HUES64 (cell line): ENCODE results near the gene SLC36A3.

ENCODE experiments used
- H3K27ac ChIP-seq: 2 replicates; pipeline ENCODE4 v1.7.0; 2013; ENCODE audit warnings: low read depth, low read length, inconsistent platforms
- H3K27me3 ChIP-seq: 2 replicates; pipeline ENCODE4 v1.6.1; 2013; ENCODE audit warnings: mild to moderate bottlenecking, low read length; ENCODE audit not compliant: insufficient read depth
- H3K36me3 ChIP-seq: 2 replicates; pipeline ENCODE4 v1.6.1; 2013; ENCODE audit warnings: mild to moderate bottlenecking, low read length; ENCODE audit not compliant: insufficient read depth
- H3K4me1 ChIP-seq: 2 replicates; pipeline ENCODE4 v1.6.1; 2013; ENCODE audit warnings: mild to moderate bottlenecking, low read length, moderate library complexity; ENCODE audit not compliant: insufficient read depth
- H3K4me3 ChIP-seq: 2 replicates; pipeline ENCODE4 v1.5.1; 2013; ENCODE audit warnings: mild to moderate bottlenecking, low read length, moderate library complexity
- H3K9ac ChIP-seq: 2 replicates; pipeline ENCODE4 v1.6.1; 2013; ENCODE audit warnings: mild to moderate bottlenecking, low read depth, low read length
- H3K9me3 ChIP-seq: 2 replicates; pipeline ENCODE4 v1.6.1; 2013; ENCODE audit warnings: low read depth, low read length; ENCODE audit not compliant: insufficient read depth
- WGBS: fragments of 150-250, 120-280 bp; methylation state at CpG from one replicate; pipeline ENCODE4 v1.1.7; 2013; ENCODE audit warnings: missing lambda C conversion rate; 5-methylcytosine and 5-hydroxymethylcytosine counted together

SLC36A3 gene

GRCh38 chr5:151298063-151298855 lies 5.3 kb downstream of the SLC36A3 start:
- Histone ChIP-seq H3K27me3 (no peaks in the 10 kb centered on the region), H3K9me3 (no peaks in the 10 kb centered on the region), H3K4me1 (no peaks in the 10 kb centered on the region), H3K9ac (no peak overlapping the region), H3K4me3 (no peak overlapping the region), H3K27ac (no peak overlapping the region), H3K36me3 (no peaks in the 10 kb centered on the region)
- 89% methylated on average over 6 of the region's 6 CpGs for WGBS

GRCh38 chr5:151296974-151297373 lies 6.6 kb downstream of the SLC36A3 start:
- 76% methylated on average over 2 of the region's 2 CpGs for WGBS
- Histone ChIP-seq H3K4me3 (no peak overlapping the region), H3K36me3 (no peaks in the 10 kb centered on the region), H3K27ac (no peak overlapping the region), H3K4me1 (no peaks in the 10 kb centered on the region), H3K27me3 (no peaks in the 10 kb centered on the region), H3K9me3 (no peaks in the 10 kb centered on the region), H3K9ac (no peak overlapping the region)

- 90% methylated on average over 1 of the region's 1 CpG for WGBS
Observed at GRCh38 chr5:151296478-151296830, 7.1 kb downstream of the SLC36A3 start.

GRCh38 chr5:151295791-151296477 lies 7.6 kb downstream of the SLC36A3 start:
- H3K27ac ChIP-seq: no peak overlapping the region
- H3K36me3 ChIP-seq: no peaks in the 10 kb centered on the region
- H3K27me3 ChIP-seq: no peaks in the 10 kb centered on the region
- no peak overlapping the region for H3K9ac ChIP-seq
- no peaks in the 10 kb centered on the region for H3K9me3 ChIP-seq
- H3K4me1 ChIP-seq: no peaks in the 10 kb centered on the region
- H3K4me3 ChIP-seq: no peak overlapping the region
- 84% methylated on average over 7 of the region's 7 CpGs for WGBS

More at GRCh38 chr5:151296478-151296830, 7.1 kb downstream of the SLC36A3 start:
- Histone ChIP-seq H3K9me3 (no peaks in the 10 kb centered on the region), H3K27ac (no peak overlapping the region), H3K4me3 (no peak overlapping the region), H3K9ac (no peak overlapping the region), H3K36me3 (no peaks in the 10 kb centered on the region), H3K27me3 (no peaks in the 10 kb centered on the region), H3K4me1 (no peaks in the 10 kb centered on the region)

- H3K36me3 ChIP-seq: no peaks in the 10 kb centered on the region
- H3K9me3 ChIP-seq: no peaks in the 10 kb centered on the region
- no peak overlapping the region for H3K9ac ChIP-seq
- H3K27ac ChIP-seq: no peak overlapping the region
- H3K4me1 ChIP-seq: no peaks in the 10 kb centered on the region
- no peaks in the 10 kb centered on the region for H3K27me3 ChIP-seq
- WGBS: 96% methylated on average over 5 of the region's 5 CpGs
- H3K4me3 ChIP-seq: no peak overlapping the region
Observed at GRCh38 chr5:151295138-151295537, 8.4 kb downstream of the SLC36A3 start.

- H3K9ac ChIP-seq: no peak overlapping the region
- no peak overlapping the region for H3K27ac ChIP-seq
- no peak overlapping the region for H3K4me3 ChIP-seq
- WGBS: 59% methylated on average over 4 of the region's 4 CpGs
- no peaks in the 10 kb centered on the region for H3K4me1 ChIP-seq
- H3K36me3 ChIP-seq: no peaks in the 10 kb centered on the region
- H3K27me3 ChIP-seq: no peaks in the 10 kb centered on the region
- H3K9me3 ChIP-seq: no peaks in the 10 kb centered on the region
Observed at GRCh38 chr5:151293624-151294023, 9.9 kb downstream of the SLC36A3 start.

- Histone ChIP-seq H3K4me3 (no peak overlapping the region), H3K4me1 (peaks cover 5% of the 10 kb centered on the region; the same call in 1 of the 2 replicates), H3K36me3 (no peaks in the 10 kb centered on the region), H3K9ac (no peak overlapping the region), H3K27ac (no peak overlapping the region), H3K27me3 (no peaks in the 10 kb centered on the region), H3K9me3 (no peaks in the 10 kb centered on the region)
- 0% methylated on average over 1 of the region's 2 CpGs for whole genome bisulfite sequencing
Observed at GRCh38 chr5:151288180-151288579, 15.4 kb downstream of the SLC36A3 start.

GRCh38 chr5:151286246-151286645 lies 17.3 kb downstream of the SLC36A3 start:
- Histone ChIP-seq H3K4me3 (no peak overlapping the region), H3K36me3 (no peaks in the 10 kb centered on the region), H3K4me1 (peaks cover 5% of the 10 kb centered on the region; the same call in 1 of the 2 replicates), H3K9me3 (no peaks in the 10 kb centered on the region), H3K27me3 (no peaks in the 10 kb centered on the region), H3K9ac (no peak overlapping the region), H3K27ac (no peak overlapping the region)
- WGBS: 94% methylated on average over 1 of the region's 1 CpG

GRCh38 chr5:151285683-151286082 lies 17.9 kb downstream of the SLC36A3 start:
- Histone ChIP-seq H3K27ac (no peak overlapping the region), H3K27me3 (no peaks in the 10 kb centered on the region), H3K9me3 (no peaks in the 10 kb centered on the region), H3K4me1 (peaks cover 5% of the 10 kb centered on the region; the same call in 1 of the 2 replicates), H3K36me3 (no peaks in the 10 kb centered on the region), H3K4me3 (no peak overlapping the region), H3K9ac (no peak overlapping the region)
- 93% methylated on average over 4 of the region's 5 CpGs for WGBS

- Histone ChIP-seq H3K9me3 (no peaks in the 10 kb centered on the region), H3K9ac (no peak overlapping the region), H3K27ac (no peak overlapping the region), H3K36me3 (no peaks in the 10 kb centered on the region), H3K4me3 (no peak overlapping the region), H3K27me3 (no peaks in the 10 kb centered on the region), H3K4me1 (peaks cover 5% of the 10 kb centered on the region; the same call in 1 of the 2 replicates)
- 36% methylated on average over 8 of the region's 8 CpGs for WGBS
Observed at GRCh38 chr5:151284392-151284967, 19.1 kb downstream of the SLC36A3 start.

- no peak overlapping the region for H3K27ac ChIP-seq
- no peak overlapping the region for H3K4me3 ChIP-seq
- H3K9ac ChIP-seq: no peak overlapping the region
- H3K4me1 ChIP-seq: peaks cover 5% of the 10 kb centered on the region; the same call in 1 of the 2 replicates
- WGBS: 81% methylated on average over 4 of the region's 4 CpGs
- no peaks in the 10 kb centered on the region for H3K36me3 ChIP-seq
- no peaks in the 10 kb centered on the region for H3K9me3 ChIP-seq
- no peaks in the 10 kb centered on the region for H3K27me3 ChIP-seq
Observed at GRCh38 chr5:151283120-151283825, 20.3 kb downstream of the SLC36A3 start.
